DOHH2 (cell line): ENCODE results near the gene CDH2.

Source experiments
- H3F3A ChIP-seq: fragments of 200-600 bp; sonication (generic), shearing (Covaris generic); 2 replicates; pipeline ENCODE4 v1.6.0; 2016; ENCODE audit warnings: antibody characterized with exemption, mild to moderate bottlenecking; ENCODE audit not compliant: control insufficient read depth, insufficient read depth
- H3K27ac ChIP-seq: fragments of 200-600 bp; sonication (generic); 2 replicates; pipeline ENCODE4 v1.5.1; 2014; ENCODE audit warnings: low read depth, mild to moderate bottlenecking, low read length, moderate library complexity
- H3K27me3 ChIP-seq: fragments of 200-600 bp; sonication (generic); 2 replicates; pipeline ENCODE4 v1.6.1; 2014; ENCODE audit warnings: mild to moderate bottlenecking, low read length, mixed read lengths; ENCODE audit not compliant: control insufficient read depth
- H3K36me3 ChIP-seq: fragments of 200-600 bp; sonication (generic); 2 replicates; pipeline ENCODE4 v1.6.1; 2014; ENCODE audit warnings: mild to moderate bottlenecking, low read length, moderate library complexity, mixed read lengths; ENCODE audit not compliant: control insufficient read depth
- H3K4me1 ChIP-seq: fragments of 200-600 bp; sonication (generic); 2 replicates; pipeline ENCODE4 v1.6.1; 2014; ENCODE audit warnings: mild to moderate bottlenecking, low read length, mixed read lengths; ENCODE audit not compliant: control insufficient read depth
- H3K4me2 ChIP-seq: fragments of 200-600 bp; sonication (generic); 2 replicates; pipeline ENCODE4 v1.6.0; 2014; ENCODE audit warnings: mild to moderate bottlenecking, low read length, moderate library complexity
- H3K4me3 ChIP-seq: fragments of 200-600 bp; sonication (generic); 2 replicates; pipeline ENCODE4 v1.5.1; 2014; ENCODE audit warnings: mild to moderate bottlenecking, low read length, mixed read lengths
- H3K79me2 ChIP-seq: fragments of 200-600 bp; sonication (generic); 2 replicates; pipeline ENCODE4 v1.6.1; 2014; ENCODE audit warnings: mild to moderate bottlenecking, low read length, mixed read lengths; ENCODE audit not compliant: control insufficient read depth
- H3K9me2 ChIP-seq: fragments of 200-600 bp; sonication (generic); replicated peaks from 2 replicates; pipeline ENCODE4 v1.6.1; 2014; ENCODE audit warnings: mild to moderate bottlenecking, low read length, mixed read lengths; ENCODE audit not compliant: control insufficient read depth
- H3K9me3 ChIP-seq: fragments of 200-600 bp; sonication (generic); 2 replicates; pipeline ENCODE4 v1.6.1; 2014; ENCODE audit warnings: antibody characterized with exemption, low read length, mixed read lengths; ENCODE audit not compliant: control insufficient read depth, insufficient read depth
- H4K20me1 ChIP-seq: fragments of 200-600 bp; sonication (generic); 2 replicates; pipeline ENCODE4 v1.6.0; 2014; ENCODE audit warnings: low read depth, mild to moderate bottlenecking, antibody characterized with exemption, low read length, moderate library complexity; ENCODE audit not compliant: control insufficient read depth, insufficient read depth
- CTCF ChIP-seq: fragments of 200-600 bp; sonication (generic); IDR thresholded peaks from one replicate; pipeline ENCODE4 v1.5.1; 2014; ENCODE audit warnings: antibody characterized with exemption, mild to moderate bottlenecking, low read depth, low read length; ENCODE audit not compliant: poor library complexity, severe bottlenecking
- EZH2phosphoT487 ChIP-seq: fragments of 200-600 bp; sonication (generic); IDR thresholded peaks from 2 replicates; pipeline ENCODE4 v1.6.1; 2017; ENCODE audit warnings: borderline replicate concordance, mild to moderate bottlenecking, antibody characterized with exemption, low read length, moderate library complexity, mixed read lengths

CDH2 gene

DNA sequence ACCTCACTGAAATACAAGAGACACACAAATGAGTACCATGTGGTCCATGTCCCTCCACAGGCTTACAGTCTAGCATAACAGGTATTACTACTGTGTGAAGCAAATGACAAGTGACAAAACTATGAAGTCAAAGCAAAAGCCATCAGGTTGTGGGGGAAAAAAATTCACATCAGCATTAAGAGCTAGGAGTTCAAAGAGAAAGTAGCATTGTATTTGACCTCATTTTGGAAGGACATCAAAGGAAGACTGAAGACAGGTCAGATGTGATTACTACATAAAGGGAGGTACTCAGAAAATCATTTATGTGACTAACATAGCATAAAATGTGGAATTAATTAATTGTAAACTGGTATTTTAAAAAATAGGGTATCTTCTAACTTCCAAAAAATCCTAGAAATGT, 224.2 kb downstream of the CDH2 start:
- H3K4me2 ChIP-seq: no peak overlapping the region
- H3K9me3 ChIP-seq: no peaks in the 10 kb centered on the region
- no peaks in the 10 kb centered on the region for H4K20me1 ChIP-seq
- no peak for TF ChIP-seq EZH2phosphoT487
- no peak for TF ChIP-seq CTCF
- no peaks in the 10 kb centered on the region for H3F3A ChIP-seq
- no peaks in the 10 kb centered on the region for H3K4me1 ChIP-seq
- H3K79me2 ChIP-seq: no peaks in the 10 kb centered on the region
- H3K36me3 ChIP-seq: no peaks in the 10 kb centered on the region
- H3K27me3 ChIP-seq: no peaks in the 10 kb centered on the region
- H3K27ac ChIP-seq: no peak overlapping the region
- no peak overlapping the region for H3K4me3 ChIP-seq
- H3K9me2 ChIP-seq: no peaks in the 10 kb centered on the region

GRCh38 chr18:27950648-27951228, 226.2 kb downstream of the CDH2 start:
- Histone ChIP-seq H3K36me3 (no peaks in the 10 kb centered on the region), H3K9me3 (no peaks in the 10 kb centered on the region), H3K27me3 (no peaks in the 10 kb centered on the region), H3K4me2 (no peak overlapping the region), H3K9me2 (no peaks in the 10 kb centered on the region), H3K4me1 (no peaks in the 10 kb centered on the region), H3K27ac (no peak overlapping the region), H3K79me2 (no peaks in the 10 kb centered on the region), H3K4me3 (no peak overlapping the region), H3F3A (no peaks in the 10 kb centered on the region), H4K20me1 (no peaks in the 10 kb centered on the region)
- no peak for TF ChIP-seq CTCF
- TF ChIP-seq EZH2phosphoT487: no peak

GRCh38 chr18:27948986-27949385, 227.9 kb downstream of the CDH2 start:
- TF ChIP-seq CTCF (no peak), EZH2phosphoT487 (no peak)
- Histone ChIP-seq H3K27ac (no peak overlapping the region), H3K9me3 (no peaks in the 10 kb centered on the region), H3K27me3 (no peaks in the 10 kb centered on the region), H3F3A (no peaks in the 10 kb centered on the region), H3K4me3 (no peak overlapping the region), H3K4me2 (no peak overlapping the region), H3K36me3 (no peaks in the 10 kb centered on the region), H3K9me2 (no peaks in the 10 kb centered on the region), H3K79me2 (no peaks in the 10 kb centered on the region), H3K4me1 (no peaks in the 10 kb centered on the region), H4K20me1 (no peaks in the 10 kb centered on the region)
